CD8-positive, alpha-beta memory T cell (primary cell): ENCODE data around the gene TMSB10. TPM values are rescaled to one million over a fixed set of nuclear protein-coding genes. Genes with fewer than 3 reads are reported as not detected.

Experiments used
- CTCF ChIA-PET: fragments of 350-600 bp; sonication (Branson Sonifier 250); formaldehyde crosslinking; loops from one replicate; lab custom pipeline; 2021; ENCODE audit warnings: antibody characterized with exemption; lab: Charles Lee
- POLR2A ChIA-PET: fragments of 350-600 bp; sonication (Branson Sonifier 250); formaldehyde crosslinking; loops from one replicate; lab custom pipeline; 2021; ENCODE audit warnings: antibody characterized with exemption; lab: Charles Lee
- DNase-seq, 5 donors: peaks; one replicate each; pipeline versions ENCODE4 v3.0.0 to v3.0.0-alpha.2; 2020 to 2022; ENCODE audit warnings: mixed read lengths in 1 of 5
- H3K27ac ChIP-seq: one replicate; pipeline ENCODE4 v1.7.0; 2013; ENCODE audit warnings: low read depth, mild to moderate bottlenecking, low read length, moderate library complexity
- H3K27me3 ChIP-seq: 2 replicates; pipeline ENCODE4 v1.7.0; 2013; ENCODE audit warnings: low read length, mild to moderate bottlenecking; ENCODE audit not compliant: insufficient read depth, poor library complexity, severe bottlenecking
- H3K36me3 ChIP-seq: 2 replicates; pipeline ENCODE4 v1.7.0; 2013; ENCODE audit warnings: mild to moderate bottlenecking, low read length, moderate library complexity; ENCODE audit not compliant: insufficient read depth
- H3K4me1 ChIP-seq: 2 replicates; pipeline ENCODE4 v1.7.0; 2013; ENCODE audit warnings: mild to moderate bottlenecking, low read length, moderate library complexity; ENCODE audit not compliant: insufficient read depth
- H3K4me3 ChIP-seq: 2 replicates; pipeline ENCODE4 v1.7.0; 2013; ENCODE audit warnings: mild to moderate bottlenecking, low read length
- H3K9me3 ChIP-seq: 2 replicates; pipeline ENCODE4 v1.7.0; 2013; ENCODE audit warnings: mild to moderate bottlenecking, low read length
- H3K27ac Mint-ChIP-seq, 8 donors: one replicate each; pipeline ENCODE4 v1.8.0; 2020 to 2021; ENCODE audit warnings: mixed read lengths in 8 of 8, mild to moderate bottlenecking in 6 of 8, inconsistent platforms in 3 of 8, moderate library complexity in 3 of 8
- H3K27me3 Mint-ChIP-seq, 2 donors: one replicate each; pipeline ENCODE4 v1.8.0; 2020 to 2021; ENCODE audit warnings: mixed read lengths in 2 of 2, mild to moderate bottlenecking in 1 of 2, moderate library complexity in 1 of 2
- H3K36me3 Mint-ChIP-seq, 3 donors: one replicate each; pipeline ENCODE4 v1.8.0; 2020 to 2021; ENCODE audit warnings: mixed read lengths in 3 of 3, inconsistent platforms in 1 of 3, mild to moderate bottlenecking in 1 of 3
- H3K4me1 Mint-ChIP-seq, 3 donors: one replicate each; pipeline ENCODE4 v1.8.0; 2020 to 2021; ENCODE audit warnings: mixed read lengths in 3 of 3, inconsistent platforms in 1 of 3, mild to moderate bottlenecking in 1 of 3
- H3K4me3 Mint-ChIP-seq, 7 donors: one replicate each; pipeline ENCODE4 v1.8.0; 2020 to 2021; ENCODE audit warnings: mixed read lengths in 7 of 7, mild to moderate bottlenecking in 6 of 7, moderate library complexity in 4 of 7, inconsistent platforms in 2 of 7
- H3K9me3 Mint-ChIP-seq, 5 donors: one replicate each; pipeline ENCODE4 v1.8.0; 2020 to 2022; ENCODE audit warnings: mixed read lengths in 5 of 5, mild to moderate bottlenecking in 3 of 5, moderate library complexity in 2 of 5, inconsistent platforms in 1 of 5
- polyA plus RNA-seq: library from polyadenylated mRNA; unstranded; fragments of 300-500 nt; fragmentation: Illumina TruSeq; gene quantifications from one replicate; pipeline ENCODE4 v1.2.3, GENCODE V29; 2021
- total RNA-seq, 2 experiments: library from RNA; stranded (reverse); gene quantifications; one replicate each; pipeline ENCODE4 v1.2.3, GENCODE V29; 2021

The TMSB10 gene
- total and polyA plus RNA-seq, 3 experiments from 2014 or later = 1,121 to 4,836 (median 1,125) TPM

GRCh38 chr2:84884449-84884848 is 21.0 kb upstream of the TMSB10 start:
- Mint-ChIP-seq H3K36me3 (peaks cover 0 to 14% (median 0%) of the 10 kb centered on the region in 3 donors), H3K9me3 (no peaks in the 10 kb centered on the region), H3K27me3 (peaks cover 0 to 3% of the 10 kb centered on the region in 2 donors), H3K4me1 (peaks cover 31 to 55% (median 39%) of the 10 kb centered on the region in 3 donors), H3K27ac (peak overlapping the region in 2 of 8 donors; percentile 9 to 13), H3K4me3 (peak overlapping the region in 1 of 7 donors; percentile 90)
- no peaks in the 10 kb centered on the region for H3K9me3 ChIP-seq
- no peak for DNase-seq
- no peaks in the 10 kb centered on the region for H3K27me3 ChIP-seq
- CTCF ChIA-PET = interaction anchor here (1.3 to 11.2 kb wide), 3 partner anchors 21 to 143 kb away, joined by 3 to 160 read pairs (median 59); partner anchors contain the start of gene TMSB10
- H3K36me3 ChIP-seq = no peaks in the 10 kb centered on the region
- no peak overlapping the region for H3K27ac ChIP-seq
- POLR2A ChIA-PET = interaction anchor here (1.3 kb wide), 1 partner anchor 23 kb away, joined by 3 read pairs; no protein-coding TSS in a partner anchor
- no peak overlapping the region for H3K4me3 ChIP-seq
- peaks cover 35% of the 10 kb centered on the region for H3K4me1 ChIP-seq

GRCh38 chr2:84885111-84885510 is 20.3 kb upstream of the TMSB10 start:
- H3K27ac Mint-ChIP-seq = no peak overlapping the region
- no peak for DNase-seq
- no peak overlapping the region for H3K4me3 Mint-ChIP-seq
- H3K9me3 ChIP-seq = no peaks in the 10 kb centered on the region
- H3K36me3 Mint-ChIP-seq = peaks cover 0 to 12% (median 0%) of the 10 kb centered on the region in 3 donors
- H3K36me3 ChIP-seq = no peaks in the 10 kb centered on the region
- H3K4me3 ChIP-seq = no peak overlapping the region
- H3K27me3 Mint-ChIP-seq = peaks cover 0 to 1% of the 10 kb centered on the region in 2 donors
- ChIA-PET CTCF (interaction anchor here (7.2 to 11.2 kb wide), 2 partner anchors 20 to 40 kb away, joined by 59 to 160 read pairs; partner anchors contain the start of gene TMSB10), POLR2A (interaction anchor here (1.3 kb wide), 1 partner anchor 22 kb away, joined by 3 read pairs; no protein-coding TSS in a partner anchor)
- H3K27me3 ChIP-seq = no peaks in the 10 kb centered on the region
- peaks cover 32 to 55% (median 37%) of the 10 kb centered on the region in 3 donors for H3K4me1 Mint-ChIP-seq
- no peak overlapping the region for H3K27ac ChIP-seq
- H3K9me3 Mint-ChIP-seq = no peaks in the 10 kb centered on the region
- peaks cover 39% of the 10 kb centered on the region for H3K4me1 ChIP-seq

DNA sequence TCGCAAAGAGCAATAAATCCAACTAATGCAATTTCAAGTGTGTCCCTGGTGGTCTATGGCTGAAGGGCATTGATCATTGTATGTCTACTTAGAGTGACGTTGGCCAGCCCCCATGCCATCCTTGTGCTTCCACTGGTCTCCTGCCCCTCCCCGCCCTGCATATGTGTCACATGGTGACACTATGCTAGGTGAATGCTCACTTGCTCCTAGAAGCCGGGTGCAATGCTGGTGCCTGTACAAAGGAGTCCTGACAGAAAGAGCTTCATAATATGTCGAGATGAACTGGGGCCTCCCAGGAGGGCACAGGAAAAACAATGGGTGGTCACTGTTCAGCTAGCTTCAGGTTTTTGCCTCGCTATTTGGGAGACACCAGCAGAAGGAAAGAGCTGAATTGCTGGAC is 18.7 kb upstream of the TMSB10 start:
- Mint-ChIP-seq H3K9me3 (no peaks in the 10 kb centered on the region), H3K27me3 (no peaks in the 10 kb centered on the region), H3K4me1 (peaks cover 29 to 49% (median 47%) of the 10 kb centered on the region in 3 donors), H3K4me3 (peak overlapping the region in 1 of 7 donors; percentile 15), H3K27ac (peak overlapping the region in 7 of 8 donors; percentile 20 to 95 (median 81)), H3K36me3 (peaks cover 0 to 3% (median 0%) of the 10 kb centered on the region in 3 donors)
- H3K4me1 ChIP-seq = peaks cover 39% of the 10 kb centered on the region
- H3K9me3 ChIP-seq = no peaks in the 10 kb centered on the region
- H3K27me3 ChIP-seq = no peaks in the 10 kb centered on the region
- ChIA-PET CTCF (interaction anchor here (0.7 to 11.2 kb wide), 6 partner anchors 12 to 58 kb away, joined by 3 to 160 read pairs (median 5); no protein-coding TSS in a partner anchor), POLR2A (interaction anchor here (1.0 to 4.3 kb wide), 2 partner anchors 20 to 39 kb away, joined by 3 to 54 read pairs; partner anchors contain the start of gene TMSB10)
- no peak overlapping the region for H3K4me3 ChIP-seq
- H3K27ac ChIP-seq = no peak overlapping the region
- DNase-seq = no peak
- H3K36me3 ChIP-seq = no peaks in the 10 kb centered on the region

DNA sequence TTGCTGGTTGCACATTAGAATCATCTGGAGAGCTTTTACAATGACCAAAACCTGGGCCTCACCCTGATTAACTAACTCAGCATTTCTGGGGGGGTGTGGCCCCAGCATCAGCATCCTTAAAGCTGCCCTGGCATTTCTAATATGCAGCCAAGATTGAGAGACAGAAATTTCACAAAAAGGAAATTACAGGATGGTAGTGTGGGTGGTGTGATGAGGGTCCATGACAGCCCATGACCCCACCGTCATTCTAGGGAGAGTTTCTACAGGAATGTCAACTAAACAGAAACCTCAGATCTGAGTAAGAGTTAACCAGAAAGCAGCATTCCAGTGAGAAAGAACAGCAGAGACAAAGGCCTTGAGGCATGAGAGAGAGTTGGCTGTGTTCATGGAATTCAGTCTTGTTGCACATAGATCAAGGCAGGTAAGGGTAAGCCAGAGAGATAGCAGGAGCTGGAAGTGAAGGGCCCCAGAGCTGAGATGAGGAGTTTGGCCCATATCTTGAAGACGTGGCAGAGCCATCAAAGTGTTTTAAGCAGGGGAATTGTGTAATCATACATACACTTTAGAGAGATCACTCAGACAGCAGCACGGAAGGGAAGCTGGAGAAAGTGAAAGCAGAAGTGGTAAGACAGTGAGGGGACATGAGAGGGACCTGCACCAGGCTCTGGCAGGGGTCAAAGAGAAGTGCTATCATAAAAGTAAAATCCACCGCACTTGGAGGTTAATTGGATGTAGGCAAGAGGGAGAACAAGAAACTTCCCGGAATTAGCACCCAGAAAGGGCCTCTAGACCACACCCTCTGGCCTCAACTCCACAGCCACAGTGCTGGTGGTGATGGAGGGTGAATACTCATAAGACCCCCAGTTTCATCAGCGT is 16.8 kb upstream of the TMSB10 start:
- H3K4me3 Mint-ChIP-seq = peak overlapping the region; percentile 66 to 93 (median 80)
- Histone ChIP-seq H3K27ac (peak overlapping the region; percentile 40), H3K9me3 (no peaks in the 10 kb centered on the region), H3K36me3 (no peaks in the 10 kb centered on the region), H3K4me3 (peak overlapping the region; percentile 63), H3K27me3 (no peaks in the 10 kb centered on the region), H3K4me1 (peaks cover 26% of the 10 kb centered on the region)
- H3K9me3 Mint-ChIP-seq = no peaks in the 10 kb centered on the region
- H3K4me1 Mint-ChIP-seq = peaks cover 23 to 42% (median 32%) of the 10 kb centered on the region in 3 donors
- ChIA-PET CTCF (interaction anchor here (0.7 to 11.2 kb wide), 14 partner anchors 8 to 391 kb away, joined by 3 to 160 read pairs (median 4); partner anchors contain the start of genes TMSB10 and TRABD2A), POLR2A (interaction anchor here (0.6 to 4.3 kb wide), 10 partner anchors 9 to 429 kb away, joined by 3 to 54 read pairs (median 6); partner anchors contain the start of genes KCMF1, SUCLG1, TMSB10 and TRABD2A)
- peak in 3 of 5 donors; percentile 54 to 75 (median 69) for DNase-seq
- no peaks in the 10 kb centered on the region for H3K36me3 Mint-ChIP-seq
- no peaks in the 10 kb centered on the region for H3K27me3 Mint-ChIP-seq
- H3K27ac Mint-ChIP-seq = peak overlapping the region; percentile 87 to 100 (median 96)

DNA sequence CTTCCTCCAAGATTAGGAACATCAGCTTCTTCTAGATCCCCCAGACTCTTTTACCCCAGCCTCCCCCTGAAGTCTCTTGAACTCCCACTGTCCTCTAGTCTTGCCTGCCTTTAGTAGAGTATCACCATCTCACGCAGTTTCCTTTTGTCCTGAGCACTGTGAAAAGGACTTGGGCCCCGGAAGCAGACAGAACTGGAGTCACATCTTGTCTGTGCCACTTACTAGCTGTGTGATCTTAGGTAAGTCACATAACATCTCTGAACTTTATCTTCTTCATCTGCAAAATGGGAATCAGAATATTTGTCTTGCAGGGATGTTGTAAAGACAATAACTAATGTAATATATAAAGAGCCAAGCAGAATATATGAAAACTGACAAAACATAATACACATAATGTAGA is 16.1 kb upstream of the TMSB10 start:
- H3K4me1 Mint-ChIP-seq = peaks cover 28 to 48% (median 38%) of the 10 kb centered on the region in 3 donors

DNA sequence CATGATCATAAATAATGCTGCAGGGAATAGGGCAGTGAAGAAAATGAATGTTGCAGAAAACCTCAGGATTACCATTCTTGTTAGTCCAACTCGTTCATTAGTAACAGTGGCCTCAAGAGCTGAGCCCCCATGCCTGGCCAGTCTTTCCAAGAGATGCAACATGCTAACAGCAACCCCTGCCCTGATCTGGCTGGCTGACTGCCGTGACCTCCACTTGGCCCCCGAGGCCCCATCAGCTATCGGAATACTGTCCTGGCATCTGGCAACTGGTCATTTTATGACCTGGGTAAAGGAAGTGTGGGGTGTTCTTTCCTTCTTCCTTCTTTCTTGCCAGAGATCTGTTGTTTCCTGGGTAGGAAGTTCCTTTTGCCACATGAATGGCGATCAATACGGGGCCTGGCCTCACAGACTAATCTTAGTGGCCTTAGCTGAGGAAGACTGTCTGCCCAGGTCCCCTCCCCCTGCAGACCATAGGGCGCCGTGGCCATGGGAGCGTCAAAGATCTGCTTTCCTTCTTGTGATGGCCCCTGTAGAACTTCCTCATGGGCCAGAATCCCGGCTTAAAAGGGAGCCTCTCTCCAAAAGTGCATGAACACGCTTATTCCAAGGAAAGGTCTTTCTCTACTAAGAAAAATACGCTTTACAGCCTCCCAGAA is 14.0 kb upstream of the TMSB10 start:
- Mint-ChIP-seq H3K27me3 (no peaks in the 10 kb centered on the region), H3K27ac (no peak overlapping the region), H3K36me3 (no peaks in the 10 kb centered on the region), H3K4me3 (no peak overlapping the region), H3K4me1 (peaks cover 45 to 68% (median 59%) of the 10 kb centered on the region in 3 donors), H3K9me3 (no peaks in the 10 kb centered on the region)
- Histone ChIP-seq H3K27me3 (no peaks in the 10 kb centered on the region), H3K27ac (no peak overlapping the region), H3K4me1 (peaks cover 48% of the 10 kb centered on the region), H3K4me3 (no peak overlapping the region), H3K36me3 (no peaks in the 10 kb centered on the region), H3K9me3 (no peaks in the 10 kb centered on the region)
- ChIA-PET CTCF (interaction anchor here (1.3 to 1.7 kb wide), 4 partner anchors 9 to 35 kb away, joined by 3 to 4 read pairs (median 3); no protein-coding TSS in a partner anchor), POLR2A (interaction anchor here (1.5 kb wide), 1 partner anchor 15 kb away, joined by 4 read pairs; no protein-coding TSS in a partner anchor)
- DNase-seq = no peak

More for the DNA sequence above, 16.1 kb upstream of the TMSB10 start:
- Mint-ChIP-seq H3K4me3 (peak overlapping the region; percentile 66 to 93 (median 80)), H3K9me3 (no peaks in the 10 kb centered on the region), H3K27me3 (no peaks in the 10 kb centered on the region), H3K36me3 (no peaks in the 10 kb centered on the region), H3K27ac (peak overlapping the region; percentile 87 to 100 (median 96))
- ChIA-PET POLR2A (interaction anchor here (0.7 to 4.3 kb wide), 8 partner anchors 9 to 430 kb away, joined by 3 to 54 read pairs (median 6); partner anchors contain the start of genes SUCLG1, TMSB10 and TRABD2A), CTCF (interaction anchor here (0.9 to 11.2 kb wide), 10 partner anchors 9 to 148 kb away, joined by 3 to 160 read pairs (median 4); partner anchors contain the start of genes TMSB10 and TRABD2A)
- Histone ChIP-seq H3K36me3 (no peaks in the 10 kb centered on the region), H3K4me3 (peak overlapping the region; percentile 63), H3K27ac (peak overlapping the region; percentile 40), H3K9me3 (no peaks in the 10 kb centered on the region), H3K4me1 (peaks cover 32% of the 10 kb centered on the region), H3K27me3 (no peaks in the 10 kb centered on the region)
- no peak for DNase-seq

GRCh38 chr2:84894131-84894586 is 11.3 kb upstream of the TMSB10 start:
- ChIA-PET CTCF (interaction anchor here (1.1 to 3.7 kb wide), 3 partner anchors 12 to 32 kb away, joined by 3 to 24 read pairs (median 21); no protein-coding TSS in a partner anchor), POLR2A (interaction anchor here (1.1 to 1.7 kb wide), 4 partner anchors 12 to 13 kb away, joined by 4 to 6 read pairs (median 5); partner anchors contain the start of gene TRABD2A)
- Histone ChIP-seq H3K36me3 (no peaks in the 10 kb centered on the region), H3K9me3 (no peaks in the 10 kb centered on the region), H3K27ac (no peak overlapping the region), H3K4me3 (no peak overlapping the region), H3K4me1 (peaks cover 52% of the 10 kb centered on the region), H3K27me3 (no peaks in the 10 kb centered on the region)
- Mint-ChIP-seq H3K27ac (peak overlapping the region; percentile 12 to 98 (median 85)), H3K4me1 (peaks cover 52 to 71% (median 63%) of the 10 kb centered on the region in 3 donors), H3K4me3 (peak overlapping the region in 5 of 7 donors; percentile 32 to 70 (median 33)), H3K36me3 (no peaks in the 10 kb centered on the region), H3K27me3 (no peaks in the 10 kb centered on the region), H3K9me3 (no peaks in the 10 kb centered on the region)
- DNase-seq = no peak
